NCI-H2171 (cell line): ENCODE data around the gene ZBTB8OS.
"Not testable (repeated sequence)": the region's sequence is repeated elsewhere in the genome, so short reads cannot be mapped to it uniquely, and the experiment has no call there.

Experiments used
- DNase-seq: peaks from one replicate; lab custom pipeline; 2025; lab: John Stamatoyannopoulos, UW

The ZBTB8OS gene

GRCh38 chr1:32650248-32650751 lies at the start of gene ZBTB8OS:
Gene ZBTB8OS (minus strand): TSS chr1:32650550. CDS start chr1:32650529, 21 bp downstream.
- DNase-seq: peak; percentile 93

GRCh38 chr1:32696996-32697395 lies 46.6 kb upstream of the ZBTB8OS start:
- DNase-seq: not testable (repeated sequence)

- DNase-seq: peak; percentile 39
Measured at GRCh38 chr1:32696041-32696440, 45.7 kb upstream of the ZBTB8OS start.

DNA sequence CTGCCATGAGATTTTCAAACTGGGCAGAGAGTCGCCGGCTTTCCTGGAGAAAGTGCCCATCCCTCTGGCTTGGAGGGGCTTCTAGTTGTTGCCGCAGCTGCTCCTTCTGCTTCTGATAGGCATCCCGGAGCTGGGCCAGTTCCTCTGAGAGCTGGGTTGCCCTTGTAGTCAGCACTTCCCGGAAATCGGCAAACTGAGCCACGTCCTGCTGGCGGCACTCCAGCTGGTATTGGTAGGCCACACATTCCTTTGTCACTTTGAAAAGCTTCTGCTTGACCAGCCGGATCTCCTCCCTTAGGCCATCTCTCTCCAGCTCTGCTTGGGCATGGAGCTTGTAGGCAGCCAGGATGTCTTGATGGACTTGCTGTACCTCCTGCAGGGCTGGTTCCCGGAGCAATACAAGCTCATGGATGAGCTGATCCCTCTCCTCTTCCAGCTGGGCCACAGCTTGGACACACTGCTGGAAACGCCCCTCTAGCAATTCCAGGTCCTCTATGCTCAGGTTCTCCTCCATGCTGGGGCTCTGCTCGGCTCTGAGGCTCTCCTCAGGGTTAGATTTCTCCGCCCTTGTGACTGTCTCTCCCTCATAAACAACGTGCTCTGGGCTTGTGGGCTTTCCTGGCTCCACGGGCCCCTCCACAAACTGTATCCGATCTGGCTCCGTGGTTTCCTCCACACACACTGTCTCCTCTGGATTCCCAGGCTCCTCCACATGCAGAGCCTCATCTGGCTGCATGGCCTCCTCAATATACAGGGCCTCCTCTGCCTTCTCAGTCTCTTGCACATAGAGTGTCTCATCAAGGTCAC lies 45.0 kb upstream of the ZBTB8OS start:
- DNase-seq: no peak

DNA sequence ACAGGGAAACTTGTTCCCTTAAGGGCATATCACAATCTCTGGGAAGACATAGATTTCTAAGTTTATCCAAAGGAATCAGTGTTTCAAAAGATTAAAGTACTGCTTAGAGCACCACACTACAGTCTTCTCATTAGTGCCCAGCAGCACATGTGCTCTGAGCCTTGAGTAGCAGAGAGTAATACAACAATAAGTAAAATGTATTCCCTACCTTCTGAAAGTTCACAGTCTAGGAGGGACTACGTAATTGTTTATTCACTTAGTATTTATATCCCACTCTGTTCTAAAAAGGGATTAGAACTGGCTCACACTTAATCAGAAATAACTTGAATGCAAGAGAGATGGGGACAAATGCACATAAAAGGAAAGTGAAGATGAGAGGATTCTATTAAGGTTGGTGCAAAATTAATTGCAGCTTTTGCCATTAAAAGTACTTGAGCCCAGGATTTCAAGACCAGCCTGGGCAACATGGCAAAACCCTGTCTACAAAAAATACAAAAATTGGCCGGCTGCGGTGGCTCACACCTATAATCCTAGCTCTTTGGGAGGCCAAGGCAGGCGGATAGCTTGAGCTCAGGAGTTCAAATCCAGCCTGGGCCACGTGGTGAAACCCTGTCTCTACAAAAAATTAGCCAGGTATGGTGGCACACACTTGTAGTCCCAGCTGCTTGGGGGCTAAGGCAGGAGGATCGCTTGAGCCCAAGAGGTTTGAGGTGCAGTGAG lies 43.3 kb upstream of the ZBTB8OS start:
- no peak for DNase-seq

DNA sequence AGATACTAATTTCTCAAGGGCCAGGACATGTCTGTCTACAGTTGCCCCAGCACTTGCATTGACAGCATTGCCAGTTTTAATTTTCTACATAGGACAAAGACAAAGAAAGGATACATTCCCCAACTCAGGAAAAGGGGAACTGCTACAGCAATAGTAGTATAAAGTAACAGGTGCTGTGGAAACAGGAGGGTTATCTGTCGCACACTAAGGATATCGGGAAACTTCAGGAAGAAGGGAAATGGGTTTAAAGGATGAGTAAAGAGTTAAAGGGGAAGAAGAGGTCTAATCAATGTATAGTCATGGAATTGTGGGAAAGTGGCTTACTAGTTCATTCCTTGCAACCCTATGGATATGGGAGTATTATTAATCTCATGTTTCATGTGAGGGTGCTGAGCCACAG lies 36.0 kb upstream of the ZBTB8OS start:
- DNase-seq: no peak

- DNase-seq: no peak
Measured at GRCh38 chr1:32685498-32685897, 35.1 kb upstream of the ZBTB8OS start.

DNA sequence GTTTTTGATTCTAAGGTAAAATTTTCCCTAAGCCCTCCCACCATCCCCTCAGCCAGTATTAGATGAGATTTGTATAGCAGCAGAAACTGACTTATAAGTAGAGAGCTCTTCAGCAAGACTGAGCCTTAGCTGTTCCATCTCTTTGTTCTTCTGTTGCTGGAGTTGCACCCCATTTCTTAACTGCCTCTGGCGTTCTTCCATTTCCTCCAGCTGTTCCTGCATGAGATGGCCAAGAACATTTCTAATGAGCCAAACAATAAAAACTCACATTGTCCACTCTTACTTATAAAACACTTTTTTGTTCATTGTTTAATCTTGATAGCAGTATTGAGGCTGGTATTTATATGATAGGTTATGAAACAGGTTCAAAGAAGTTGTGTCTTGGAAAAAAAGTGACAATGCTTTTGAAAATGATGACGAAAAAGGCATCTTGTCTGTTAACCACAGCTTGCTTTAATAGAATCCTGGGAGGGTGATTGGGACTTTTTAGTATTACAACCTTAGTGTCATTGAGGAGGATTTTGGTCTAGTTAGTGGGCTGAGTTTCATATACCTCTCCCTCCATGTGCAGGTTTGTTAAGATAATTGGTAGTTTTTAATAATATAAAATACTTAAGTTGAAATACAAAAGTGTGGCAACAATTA lies 33.9 kb upstream of the ZBTB8OS start:
- DNase-seq: no peak

DNA sequence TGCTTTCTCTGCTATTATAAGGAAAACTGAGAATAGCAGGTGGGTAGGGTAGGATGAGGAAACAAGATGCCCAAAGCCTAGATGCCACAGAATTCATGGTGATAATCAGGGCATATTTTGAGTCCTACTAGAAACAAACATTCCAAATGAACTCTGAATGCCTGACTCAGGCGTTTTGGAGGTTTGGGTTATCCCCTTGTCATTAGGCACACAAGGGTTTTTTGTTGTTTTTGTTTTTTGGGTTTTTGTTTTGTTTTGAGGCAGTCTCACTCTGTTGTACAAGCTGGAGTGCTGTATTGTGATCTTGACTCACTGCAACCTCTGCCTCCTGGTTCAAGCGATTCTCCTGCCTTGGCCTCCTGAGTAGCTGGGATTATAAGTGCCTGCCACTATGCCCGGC lies 33.0 kb upstream of the ZBTB8OS start:
- no peak for DNase-seq

- DNase-seq: no peak
Measured at GRCh38 chr1:32681999-32682398, 31.6 kb upstream of the ZBTB8OS start.

DNA sequence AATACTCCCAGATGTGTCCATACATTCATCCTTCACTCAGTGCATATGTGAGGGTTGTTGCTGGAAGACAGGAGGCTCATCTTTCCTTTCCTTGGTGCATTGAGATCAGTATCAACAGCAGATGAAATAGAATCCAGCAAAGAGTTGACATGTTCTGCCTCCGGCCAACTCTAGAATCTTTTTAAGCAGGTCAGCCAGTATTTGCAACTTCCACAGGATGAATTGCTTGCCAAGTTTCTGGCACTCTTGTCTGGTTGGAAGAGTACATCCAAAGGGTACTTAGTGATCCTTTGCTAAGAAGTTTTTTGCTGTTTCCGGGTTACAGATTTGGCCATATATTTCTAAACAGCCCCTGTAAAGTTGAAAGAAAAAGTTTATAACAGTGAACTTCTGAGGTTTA lies 31.2 kb upstream of the ZBTB8OS start:
- no peak for DNase-seq

DNA sequence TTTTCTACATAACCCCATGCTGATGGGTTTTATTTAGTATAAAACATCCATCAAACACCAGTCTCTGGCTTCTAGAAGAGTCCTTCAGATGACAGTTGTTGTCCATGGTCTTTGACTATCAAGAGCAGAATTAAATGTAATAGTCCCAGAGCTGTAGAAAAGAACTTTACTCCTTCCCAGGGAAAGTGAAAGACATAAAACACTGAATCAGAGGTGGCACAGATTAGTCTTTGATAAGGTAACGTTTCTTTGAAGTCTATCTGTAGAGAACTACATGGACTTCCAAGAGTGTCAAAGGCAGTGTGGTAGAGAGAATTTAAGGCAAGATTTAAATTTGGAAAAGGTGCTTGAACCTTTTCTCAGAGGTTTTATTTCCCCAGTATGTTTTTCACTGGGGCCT lies 30.3 kb upstream of the ZBTB8OS start:
- no peak for DNase-seq

DNA sequence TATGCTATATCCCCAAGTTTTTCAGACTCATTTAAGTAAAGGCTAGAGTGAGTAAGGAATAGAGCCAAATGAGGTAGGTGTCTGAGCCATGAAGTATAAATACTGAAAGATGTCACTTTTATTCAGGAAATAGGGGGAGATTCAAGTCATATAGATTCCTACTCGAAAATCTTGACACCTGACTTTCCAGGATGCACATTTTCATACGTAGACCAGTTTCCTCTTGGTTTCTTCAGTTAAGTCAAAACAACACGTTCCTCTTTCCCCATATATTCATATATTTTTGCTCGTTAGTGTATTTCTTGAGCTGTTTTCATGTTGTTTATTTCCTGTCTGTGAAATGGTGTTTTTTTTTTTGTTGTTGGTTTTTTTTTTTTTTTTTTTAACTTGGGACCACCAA lies 29.6 kb upstream of the ZBTB8OS start:
- DNase-seq: not testable (repeated sequence)

GRCh38 chr1:32676945-32677344 lies 26.6 kb upstream of the ZBTB8OS start:
- no peak for DNase-seq

DNA sequence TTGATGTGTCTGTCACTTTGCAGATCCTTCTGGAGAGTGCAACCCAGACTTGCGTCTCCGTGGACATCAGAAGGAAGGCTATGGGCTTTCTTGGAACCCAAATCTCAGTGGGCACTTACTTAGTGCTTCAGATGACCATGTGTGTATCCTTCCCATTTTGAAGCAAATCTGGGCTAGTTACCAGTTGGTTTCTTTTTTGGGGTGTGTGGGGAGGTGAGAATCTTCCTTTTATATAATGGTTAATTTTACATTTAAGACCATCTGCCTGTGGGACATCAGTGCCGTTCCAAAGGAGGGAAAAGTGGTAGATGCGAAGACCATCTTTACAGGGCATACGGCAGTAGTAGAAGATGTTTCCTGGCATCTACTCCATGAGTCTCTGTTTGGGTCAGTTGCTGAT lies 18.4 kb upstream of the ZBTB8OS start:
- DNase-seq: not testable (repeated sequence)

DNA sequence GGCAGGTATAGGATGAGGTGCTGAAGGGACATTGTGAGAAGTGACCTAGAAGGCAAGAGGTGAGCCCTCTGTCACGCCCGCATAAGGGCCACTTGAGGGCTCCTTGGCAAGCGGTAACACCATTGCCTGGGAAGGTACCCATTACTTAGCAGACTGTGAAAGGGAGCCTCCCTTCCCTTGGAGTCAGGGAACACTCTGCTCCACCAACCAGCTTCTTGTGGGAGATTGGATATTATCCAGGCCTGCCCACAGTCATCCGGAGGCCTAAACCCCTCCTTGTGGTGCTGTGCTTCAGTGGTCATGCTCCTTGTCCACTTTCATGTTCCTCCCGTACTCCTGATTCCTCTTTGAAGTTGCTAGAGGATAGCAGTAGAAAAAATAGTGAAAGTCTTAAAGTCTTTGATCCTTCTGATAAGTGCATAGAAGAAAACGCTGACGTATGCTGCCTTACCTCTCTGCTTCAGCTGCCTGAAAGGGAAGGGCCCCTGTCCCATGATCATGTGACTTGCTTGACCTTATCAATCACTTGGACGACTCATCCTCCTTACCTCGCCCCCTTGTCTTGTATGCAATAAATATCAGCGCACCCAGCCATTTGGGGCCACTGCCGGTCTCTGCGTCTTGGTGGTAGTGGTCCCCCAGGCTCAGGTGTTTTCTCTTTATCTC lies 16.7 kb upstream of the ZBTB8OS start:
- DNase-seq: no peak

- DNase-seq: no peak
Measured at GRCh38 chr1:32665915-32666314, 15.6 kb upstream of the ZBTB8OS start.

DNA sequence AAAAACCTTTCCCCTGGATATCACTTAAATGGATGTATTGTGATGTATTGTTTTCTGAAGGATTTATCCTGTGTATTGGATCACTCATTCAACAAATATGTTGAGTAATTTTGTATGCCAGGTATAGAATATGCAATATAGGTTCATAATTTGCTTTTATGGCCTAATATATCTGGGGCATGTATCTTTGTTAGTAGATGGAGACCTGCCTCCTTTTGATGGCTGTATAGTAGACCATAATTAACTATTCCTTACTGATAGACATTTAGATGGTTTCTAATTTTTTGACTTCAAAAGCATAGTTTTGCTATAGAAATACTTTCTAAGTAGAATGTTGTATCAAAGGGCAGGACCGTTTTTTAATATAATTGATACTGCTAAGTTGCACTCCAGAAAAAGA lies 9.2 kb upstream of the ZBTB8OS start:
- DNase-seq: no peak

- DNase-seq: no peak
Measured at GRCh38 chr1:32652244-32652962, 2.1 kb upstream of the ZBTB8OS start.

DNA sequence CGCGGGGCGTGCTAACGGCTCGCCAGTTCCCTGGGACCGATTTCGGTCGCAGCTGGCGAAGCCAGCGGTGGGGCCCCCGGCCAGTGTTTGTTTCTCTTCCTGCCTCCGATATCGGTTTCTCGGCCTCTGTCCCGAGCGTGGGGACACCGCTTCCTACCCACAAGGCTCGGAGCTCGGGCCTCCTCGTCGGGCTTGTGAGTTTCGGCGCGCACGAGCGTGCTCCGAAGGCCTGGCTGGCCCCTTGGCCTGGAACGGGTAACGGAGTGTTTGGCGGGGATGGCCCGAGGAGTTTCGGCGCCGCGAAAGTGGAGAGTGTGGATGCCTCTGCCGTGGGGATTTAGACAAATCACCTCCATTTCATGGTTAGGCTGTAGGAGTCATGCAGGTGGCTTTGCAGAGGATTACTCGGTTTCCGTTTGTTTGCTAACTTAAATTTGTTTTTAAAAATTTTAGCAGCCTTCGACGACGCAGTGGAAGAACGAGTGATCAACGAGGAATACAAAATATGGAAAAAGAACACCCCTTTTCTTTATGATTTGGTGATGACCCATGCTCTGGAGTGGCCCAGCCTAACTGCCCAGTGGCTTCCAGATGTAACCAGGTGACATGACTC lies 1.2 kb upstream of the ZBTB8OS start:
- peak; percentile 26 for DNase-seq
